Epithelial cell of proximal tubule (primary cell): ENCODE data around the gene OSBP2. TPM values are rescaled to one million over a fixed set of nuclear protein-coding genes. Genes with fewer than 3 reads are reported as not detected.

Experiments used
- DNase-seq: peaks from one replicate; pipeline ENCODE4 v3.0.0-alpha.2; 2011; ENCODE audit warnings: low read depth
- H3K4me3 ChIP-seq: 2 replicates; pipeline ENCODE4 v1.5.1; 2011; ENCODE audit warnings: low read depth, mild to moderate bottlenecking, low read length
- total RNA-seq: library from RNA; depleted of rRNA; stranded (reverse); fragments of >200 nt; gene quantifications from 2 replicates; pipeline ENCODE4 v1.2.3, GENCODE V29; 2015
- TF ChIP-seq, protein P1 (sequence below): conservative IDR thresholded peaks from 2 replicates; pipeline ENCODE4 v1.5.1; 2012; ENCODE audit warnings: low read depth, mild to moderate bottlenecking, low read length

OSBP2 gene
- total RNA-seq, 1 donor from 2014 or later: 1.3 TPM

DNA sequence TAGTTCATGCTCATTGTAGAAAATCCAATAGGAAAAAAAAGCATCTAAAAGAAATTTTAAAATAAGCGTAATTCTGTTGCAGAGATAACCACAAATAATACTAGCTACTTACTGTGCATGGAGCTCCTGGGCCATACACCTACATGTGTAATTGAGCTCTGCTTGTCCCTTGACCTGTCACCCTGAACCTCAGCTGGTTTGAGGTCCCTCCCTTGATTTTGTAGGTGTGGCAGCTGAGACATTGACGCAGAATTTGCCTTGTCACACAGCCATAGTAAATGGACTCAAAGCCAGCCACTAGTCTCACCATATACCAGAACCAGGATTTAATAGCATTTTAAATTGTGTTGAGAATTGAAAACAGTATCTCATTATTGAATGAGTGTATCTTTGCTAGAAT is 138.6 kb downstream of the OSBP2 start:
- H3K4me3 ChIP-seq: no peak overlapping the region
- TF ChIP-seq, protein P1, sequence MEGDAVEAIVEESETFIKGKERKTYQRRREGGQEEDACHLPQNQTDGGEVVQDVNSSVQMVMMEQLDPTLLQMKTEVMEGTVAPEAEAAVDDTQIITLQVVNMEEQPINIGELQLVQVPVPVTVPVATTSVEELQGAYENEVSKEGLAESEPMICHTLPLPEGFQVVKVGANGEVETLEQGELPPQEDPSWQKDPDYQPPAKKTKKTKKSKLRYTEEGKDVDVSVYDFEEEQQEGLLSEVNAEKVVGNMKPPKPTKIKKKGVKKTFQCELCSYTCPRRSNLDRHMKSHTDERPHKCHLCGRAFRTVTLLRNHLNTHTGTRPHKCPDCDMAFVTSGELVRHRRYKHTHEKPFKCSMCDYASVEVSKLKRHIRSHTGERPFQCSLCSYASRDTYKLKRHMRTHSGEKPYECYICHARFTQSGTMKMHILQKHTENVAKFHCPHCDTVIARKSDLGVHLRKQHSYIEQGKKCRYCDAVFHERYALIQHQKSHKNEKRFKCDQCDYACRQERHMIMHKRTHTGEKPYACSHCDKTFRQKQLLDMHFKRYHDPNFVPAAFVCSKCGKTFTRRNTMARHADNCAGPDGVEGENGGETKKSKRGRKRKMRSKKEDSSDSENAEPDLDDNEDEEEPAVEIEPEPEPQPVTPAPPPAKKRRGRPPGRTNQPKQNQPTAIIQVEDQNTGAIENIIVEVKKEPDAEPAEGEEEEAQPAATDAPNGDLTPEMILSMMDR: no peak
- DNase-seq: no peak

DNA sequence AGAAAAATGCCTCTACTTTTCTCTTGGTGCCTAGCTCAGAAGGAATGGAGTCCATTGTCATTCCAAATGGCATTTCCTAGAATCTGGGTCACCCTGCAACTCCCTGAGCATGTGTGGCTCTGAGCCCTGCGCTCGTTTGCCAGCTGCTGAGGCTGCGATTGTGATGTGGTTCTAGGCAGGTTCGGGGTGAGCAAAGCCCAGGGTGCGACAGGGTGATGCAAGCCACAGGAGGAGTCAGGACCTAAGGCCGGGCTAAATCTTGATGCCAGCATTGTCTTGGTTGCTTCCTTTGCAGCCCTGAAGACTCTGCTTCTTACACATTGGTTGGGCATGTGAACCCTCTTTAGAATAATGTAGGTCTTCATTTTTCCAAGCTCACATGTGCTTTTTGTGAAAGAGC is 142.9 kb downstream of the OSBP2 start:
- no peak for DNase-seq
- H3K4me3 ChIP-seq: no peak overlapping the region
- TF ChIP-seq, protein P1: no peak

DNA sequence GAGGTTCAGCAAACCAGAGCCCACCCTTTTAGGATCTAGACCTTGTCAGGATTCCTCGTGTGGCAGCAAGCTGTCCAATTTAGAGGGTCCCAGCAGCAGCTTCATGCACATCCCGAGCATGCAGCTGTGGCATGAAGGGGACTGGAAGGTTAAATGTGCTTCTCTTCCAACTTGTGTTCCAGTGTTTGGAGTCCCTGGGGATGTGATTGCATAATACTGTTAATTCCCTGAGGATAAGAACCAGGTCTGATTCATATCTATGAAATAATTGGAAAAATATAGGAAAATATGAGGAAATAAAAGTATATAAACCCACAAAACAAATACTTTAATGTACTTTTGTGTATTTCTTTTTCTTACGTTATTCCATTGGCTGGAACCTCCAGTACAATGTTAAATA is 143.4 kb downstream of the OSBP2 start:
- H3K4me3 ChIP-seq: no peak overlapping the region
- TF ChIP-seq, protein P1: no peak
- DNase-seq: no peak

DNA sequence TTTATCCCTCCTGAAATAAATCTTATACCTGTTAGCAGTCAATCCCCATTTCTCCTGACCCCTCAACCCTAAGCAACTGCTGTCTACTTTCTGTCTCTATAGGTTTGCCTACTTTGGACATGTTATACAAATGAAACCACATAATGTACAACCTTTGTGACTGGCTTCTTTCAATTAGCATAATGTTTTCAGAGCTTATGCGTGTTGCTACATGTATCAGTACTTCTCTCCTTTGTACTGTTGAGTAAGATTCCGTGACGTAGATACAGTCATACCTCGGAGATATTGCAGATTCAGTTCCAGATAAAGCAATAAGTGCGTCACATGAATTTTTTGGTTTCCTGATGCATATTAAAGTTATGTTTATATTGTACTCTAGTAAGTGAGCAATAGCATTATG is 146.6 kb downstream of the OSBP2 start:
- TF ChIP-seq, protein P1: no peak
- no peak overlapping the region for H3K4me3 ChIP-seq
- DNase-seq: no peak

DNA sequence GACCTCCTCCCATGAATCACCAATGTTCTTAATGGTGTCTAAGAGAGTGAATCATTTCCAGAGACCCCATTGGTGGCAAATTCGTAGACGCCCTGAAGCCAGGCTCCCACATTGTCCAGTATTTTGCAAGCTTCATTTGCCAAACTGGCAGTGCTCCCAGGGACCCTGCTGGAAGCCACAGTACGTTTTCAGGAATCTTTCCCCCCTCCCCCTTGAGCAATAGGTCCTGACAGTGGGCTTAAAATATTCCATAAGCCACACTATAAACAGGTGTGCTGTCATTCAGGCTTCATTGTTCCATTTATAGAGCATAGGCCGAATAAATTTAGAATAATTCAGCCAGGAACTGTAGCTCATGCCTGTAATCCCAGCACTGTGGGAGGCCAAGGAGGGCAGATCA is 148.6 kb downstream of the OSBP2 start:
- no peak overlapping the region for H3K4me3 ChIP-seq
- DNase-seq: no peak
- TF ChIP-seq, protein P1: no peak

DNA sequence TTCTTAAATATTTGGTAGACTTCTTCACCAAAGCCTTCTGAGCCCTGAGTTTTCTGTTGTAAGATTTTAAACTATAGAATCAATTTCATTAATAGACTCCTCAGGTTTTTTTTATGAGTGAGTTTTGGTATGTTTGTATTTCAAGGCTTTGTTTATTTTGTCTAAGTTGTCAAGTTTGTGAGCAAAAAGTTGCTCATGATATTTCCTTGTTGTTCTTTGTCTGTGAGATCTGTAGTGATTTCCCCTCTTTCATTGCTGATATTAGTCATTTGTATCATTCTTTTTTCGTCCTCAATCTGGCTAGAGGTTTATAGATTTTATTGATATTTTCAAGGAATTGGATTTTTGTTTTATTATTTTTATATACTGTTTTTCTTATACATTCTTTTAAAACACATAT is 152.9 kb downstream of the OSBP2 start:
- DNase-seq: no peak
- TF ChIP-seq, protein P1: no peak
- no peak overlapping the region for H3K4me3 ChIP-seq

DNA sequence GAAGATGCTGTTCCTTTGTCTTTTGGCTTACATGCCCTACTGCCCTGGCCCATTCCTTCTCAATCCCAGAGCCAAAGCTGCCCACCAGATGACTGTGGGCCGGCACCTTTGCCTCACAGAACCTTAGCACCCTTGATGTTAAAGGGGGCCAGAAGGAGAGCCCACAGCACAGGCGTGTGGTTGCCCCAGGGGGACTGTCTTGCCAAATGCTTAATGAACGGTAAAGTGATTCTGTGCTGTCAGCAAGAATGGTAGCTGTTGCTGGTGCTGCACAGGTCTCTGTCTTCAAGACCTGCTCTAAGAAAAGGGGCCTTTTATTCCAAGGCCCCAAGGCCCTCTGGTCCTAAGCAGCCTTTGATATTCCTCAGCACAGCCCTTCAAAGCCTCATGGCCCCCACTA is 160.6 kb downstream of the OSBP2 start:
- H3K4me3 ChIP-seq: no peak overlapping the region
- DNase-seq: no peak
- TF ChIP-seq, protein P1: no peak
